NCI-H524 (cell line): Measurements from ENCODE around the gene EMC1.
"Not testable (repeated sequence)": the region's sequence is repeated elsewhere in the genome, so short reads cannot be mapped to it uniquely, and the experiment has no call there.

Experiments used
- DNase-seq, 2 experiments: peaks; one replicate each; lab custom pipeline; 2025; lab: John Stamatoyannopoulos, UW

The EMC1 gene

DNA sequence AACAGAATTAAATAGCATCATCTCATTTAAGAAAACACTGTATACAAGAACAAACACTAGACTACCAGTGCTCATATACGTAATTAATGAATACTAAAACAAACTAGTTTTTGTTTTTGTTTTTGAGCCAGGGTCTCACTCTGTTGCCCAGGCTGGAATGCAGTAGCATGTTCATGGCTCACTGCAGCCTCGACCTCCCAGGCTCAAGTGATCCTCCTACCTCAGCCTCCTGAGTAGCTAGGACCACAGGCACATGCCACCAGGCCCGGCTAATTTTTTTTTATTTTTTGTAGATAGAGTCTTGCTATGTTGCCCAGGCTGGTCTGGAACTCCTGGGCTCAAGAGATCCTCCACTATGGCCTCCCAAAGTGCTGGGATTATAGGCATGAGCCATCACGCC, 34.7 kb downstream of the EMC1 start:
- not testable (repeated sequence) for DNase-seq

DNA sequence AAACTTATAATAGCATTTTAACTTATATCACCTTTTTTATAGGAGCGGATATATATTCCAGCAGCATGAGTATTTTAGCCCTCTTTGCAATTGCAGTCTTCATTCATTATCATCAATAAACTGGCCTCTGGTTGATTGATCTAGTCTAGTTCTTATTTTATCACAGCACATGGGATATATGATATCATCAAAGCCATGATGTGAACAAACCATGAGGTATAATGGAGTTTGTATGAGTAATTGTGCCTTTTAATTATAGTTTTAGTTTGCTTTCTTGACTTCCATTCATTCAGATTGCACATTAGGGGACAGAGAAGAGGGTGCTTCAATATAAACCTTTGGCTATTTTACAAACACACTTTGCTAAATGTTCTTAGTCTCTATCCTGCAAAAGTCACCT, 37.7 kb downstream of the EMC1 start:
- no peak for DNase-seq

DNA sequence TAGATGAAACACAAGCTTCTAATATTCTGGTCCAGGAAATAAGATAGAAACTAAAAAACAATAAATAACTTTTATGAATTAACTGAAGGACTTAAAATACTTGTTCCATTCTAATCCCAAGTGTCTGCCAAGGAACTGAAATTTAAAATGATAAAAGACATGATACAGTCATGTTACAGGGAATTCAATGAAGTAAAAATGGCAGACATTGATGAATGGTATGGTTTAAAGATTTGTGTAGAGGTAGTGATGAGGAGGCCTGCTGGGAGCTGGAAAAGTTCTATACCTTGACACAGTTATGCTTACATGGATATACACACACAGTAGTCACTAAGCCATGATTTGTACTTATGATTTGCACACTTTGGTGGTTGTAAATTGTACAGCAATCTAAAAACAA, 39.2 kb downstream of the EMC1 start:
- no peak for DNase-seq

DNA sequence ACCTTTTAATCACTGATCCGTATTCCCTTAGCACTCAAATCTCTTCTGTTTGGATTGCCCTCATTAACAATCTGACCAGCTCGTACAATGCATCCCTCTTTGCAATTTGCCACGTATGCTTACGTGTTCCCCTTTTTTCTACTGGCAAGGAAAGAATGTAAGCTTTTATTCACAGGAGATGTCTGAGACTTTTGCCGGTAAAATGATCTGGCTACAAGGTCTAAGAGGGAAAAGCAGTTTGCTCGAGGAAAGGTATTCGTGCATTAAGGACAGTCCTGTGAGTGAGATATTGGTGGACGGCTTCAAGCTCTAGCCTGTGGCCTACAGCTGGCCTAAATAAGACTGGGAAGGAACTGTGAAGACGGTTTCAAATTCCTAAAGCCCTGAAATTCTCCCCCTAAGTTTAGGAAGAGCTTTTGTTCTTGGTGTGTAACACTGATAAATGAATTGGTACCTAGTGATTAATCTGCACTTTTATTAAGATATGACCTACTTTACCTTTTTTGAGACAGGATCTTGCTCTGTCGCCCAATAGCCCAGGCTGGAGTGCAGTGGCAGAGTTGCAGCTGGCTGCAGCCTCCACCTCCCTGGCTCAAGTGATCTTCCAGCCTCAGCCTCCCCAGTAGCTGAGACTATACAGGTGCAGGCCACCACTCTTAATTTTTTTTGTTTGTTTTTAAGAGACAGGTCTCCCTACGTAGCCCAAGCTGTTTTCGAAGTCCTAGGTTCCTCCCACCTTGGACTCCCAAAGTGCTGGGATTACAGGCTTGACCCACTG, 40.4 kb downstream of the EMC1 start:
- DNase-seq = no peak

DNA sequence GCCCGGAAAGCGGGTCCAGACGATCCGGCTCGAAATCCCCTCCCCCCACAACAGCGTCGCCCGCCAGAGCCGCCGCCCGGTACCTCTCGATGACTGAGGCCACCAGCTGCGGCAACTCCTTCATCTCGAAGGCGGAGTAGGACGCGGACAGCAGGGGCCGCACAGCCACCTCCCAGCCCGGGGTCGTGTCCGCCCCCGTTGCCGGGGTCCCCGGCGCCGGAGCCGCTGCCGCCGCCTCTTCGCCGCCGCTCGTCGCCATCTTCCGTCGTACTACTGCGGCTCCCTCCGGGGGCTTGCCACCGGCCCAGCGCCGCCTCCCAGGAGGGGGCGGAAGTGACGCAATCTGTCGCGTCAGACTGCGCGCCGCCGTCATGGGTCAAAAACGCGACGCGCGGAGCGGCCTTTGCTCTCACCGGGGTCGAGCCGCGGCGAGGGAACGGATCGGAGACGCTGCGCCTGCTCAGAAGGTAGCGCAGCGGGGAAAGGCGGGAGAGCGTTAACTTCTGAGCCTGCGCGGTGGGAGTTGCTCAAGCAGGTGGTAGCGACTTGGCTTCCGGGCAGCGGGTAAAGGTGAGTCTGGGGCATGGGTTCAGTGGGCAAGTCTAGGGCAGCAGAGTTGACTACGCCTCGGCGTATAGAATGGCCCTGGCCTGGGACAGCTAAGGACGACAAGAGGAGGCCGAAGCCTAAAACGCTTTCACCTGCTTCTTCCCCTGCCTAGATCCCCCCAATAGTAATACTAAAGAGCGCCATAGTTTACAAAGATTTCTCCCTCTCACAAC, 41.1 kb downstream of the EMC1 start, which contains the start of gene UBR4:
TSS of gene UBR4 (minus strand) at position 277 of the 782 bp plus-strand sequence. CDS start at position 259, 18 bp downstream.
- DNase-seq = peak; percentile 90 to 95

DNA sequence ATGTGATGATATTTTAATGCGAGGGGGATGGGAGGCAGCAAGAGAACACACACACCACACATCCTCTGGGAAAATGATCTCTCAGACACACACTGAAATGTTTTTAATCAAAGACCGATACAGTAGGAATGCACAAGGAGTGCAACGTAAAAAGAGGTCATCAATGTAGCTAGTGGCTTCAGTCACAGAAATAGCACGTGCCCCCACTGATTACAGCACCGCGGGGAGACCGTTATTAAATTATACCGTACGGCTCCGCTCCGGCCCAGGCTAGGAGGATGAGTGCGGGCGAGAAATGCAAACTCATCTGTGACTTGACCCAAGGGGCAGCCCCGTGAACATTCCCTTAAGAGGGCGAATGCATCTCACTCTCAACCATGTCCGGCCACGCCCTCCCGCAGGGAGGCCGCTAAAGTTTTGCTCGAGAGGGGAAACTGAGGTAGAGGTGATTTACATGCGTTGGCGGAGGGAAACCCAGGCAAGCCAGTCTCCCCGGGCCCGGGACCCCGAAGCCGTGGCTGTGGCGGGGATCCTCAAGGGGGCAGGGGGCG, 41.8 kb downstream of the EMC1 start:
- DNase-seq = peak in 1 of 2 experiments; percentile 27

DNA sequence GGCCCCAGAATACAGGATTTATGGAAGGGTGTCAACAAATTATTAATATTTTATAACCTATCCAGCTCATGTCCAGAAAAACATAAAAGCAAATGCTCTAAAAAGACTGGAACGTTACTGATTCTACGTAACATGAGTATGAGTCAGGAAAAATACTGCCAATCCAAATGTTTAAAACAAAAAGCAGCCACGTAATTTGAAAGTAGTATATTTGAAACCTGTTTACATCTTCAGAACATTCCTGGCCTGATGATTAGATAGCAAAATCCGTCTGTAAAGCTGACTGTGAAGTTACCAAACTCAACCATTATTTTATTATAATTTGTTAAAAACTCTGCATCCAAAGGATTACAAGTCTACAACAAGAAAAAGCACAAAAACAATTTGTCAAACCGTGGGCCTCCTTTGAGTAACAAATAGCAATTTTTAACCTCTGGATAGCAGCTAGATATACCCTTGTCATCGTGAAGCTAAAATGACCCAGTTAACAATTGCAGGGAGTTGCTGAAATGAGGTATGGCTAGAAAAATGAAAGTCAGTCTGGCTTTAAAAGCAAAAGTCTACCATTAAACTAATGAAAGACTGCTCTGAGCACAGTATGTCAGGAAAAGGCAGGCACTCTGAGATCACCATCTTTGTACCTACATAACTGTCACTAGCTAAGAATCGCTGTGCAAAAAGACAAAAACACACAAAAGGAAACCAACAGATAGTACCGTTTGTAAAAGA, 42.5 kb downstream of the EMC1 start:
- DNase-seq = no peak

DNA sequence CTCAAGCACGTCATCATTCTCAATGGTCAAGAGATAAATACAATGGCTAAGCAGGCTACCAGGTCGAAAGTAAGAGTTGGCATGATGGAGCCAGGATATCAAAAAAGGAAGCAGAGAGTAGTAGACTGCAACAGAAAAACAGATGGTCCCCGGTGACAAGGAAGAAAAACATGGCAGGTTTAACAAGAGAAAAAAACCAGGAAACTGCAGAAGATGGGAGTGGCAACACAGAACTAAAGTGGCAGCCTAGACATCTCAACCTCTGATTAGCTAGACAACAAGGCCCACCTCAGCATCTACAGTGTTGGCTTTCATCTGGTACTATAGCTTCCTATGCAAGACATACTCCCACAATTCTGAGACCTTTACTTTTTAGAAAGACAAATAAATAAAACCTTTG, 44.4 kb downstream of the EMC1 start:
- DNase-seq = no peak

DNA sequence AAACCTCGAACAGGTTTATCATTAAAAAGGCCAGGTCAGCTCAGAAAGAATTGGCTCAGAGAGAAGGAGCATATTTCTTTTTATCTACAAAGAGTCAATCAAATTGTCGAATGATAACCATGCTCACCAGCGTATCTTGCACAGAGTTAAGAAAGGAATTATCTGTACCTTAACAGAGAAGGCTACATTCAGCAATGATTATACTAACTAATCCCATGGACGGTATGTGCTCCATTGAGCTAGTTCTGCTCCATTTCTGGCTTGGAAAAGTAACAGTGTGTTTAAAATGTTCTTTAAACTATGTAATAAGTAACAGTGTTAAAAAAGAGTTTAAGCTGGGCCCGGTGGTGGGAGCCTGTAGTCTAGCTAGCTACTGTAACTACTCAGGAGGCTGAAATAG, 45.5 kb downstream of the EMC1 start:
- no peak for DNase-seq

DNA sequence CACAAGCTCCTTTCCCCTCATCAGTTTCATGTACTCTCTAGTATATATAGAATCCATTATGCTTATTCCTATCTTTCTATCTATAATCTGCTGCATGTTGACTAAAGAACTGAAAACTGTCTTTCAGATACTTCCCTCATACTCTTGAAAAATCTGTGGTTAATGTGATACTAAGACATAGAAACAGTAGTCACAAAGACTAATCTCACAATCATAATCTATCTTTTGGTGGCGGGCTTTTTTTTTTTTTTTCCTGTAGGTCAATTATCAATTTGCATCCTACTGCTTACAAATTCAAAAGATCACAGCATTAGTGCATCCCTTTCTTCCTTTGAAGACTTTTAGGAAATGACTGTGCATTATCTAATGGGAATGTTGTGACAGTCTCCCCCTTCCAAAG, 45.9 kb downstream of the EMC1 start:
- DNase-seq = no peak

DNA sequence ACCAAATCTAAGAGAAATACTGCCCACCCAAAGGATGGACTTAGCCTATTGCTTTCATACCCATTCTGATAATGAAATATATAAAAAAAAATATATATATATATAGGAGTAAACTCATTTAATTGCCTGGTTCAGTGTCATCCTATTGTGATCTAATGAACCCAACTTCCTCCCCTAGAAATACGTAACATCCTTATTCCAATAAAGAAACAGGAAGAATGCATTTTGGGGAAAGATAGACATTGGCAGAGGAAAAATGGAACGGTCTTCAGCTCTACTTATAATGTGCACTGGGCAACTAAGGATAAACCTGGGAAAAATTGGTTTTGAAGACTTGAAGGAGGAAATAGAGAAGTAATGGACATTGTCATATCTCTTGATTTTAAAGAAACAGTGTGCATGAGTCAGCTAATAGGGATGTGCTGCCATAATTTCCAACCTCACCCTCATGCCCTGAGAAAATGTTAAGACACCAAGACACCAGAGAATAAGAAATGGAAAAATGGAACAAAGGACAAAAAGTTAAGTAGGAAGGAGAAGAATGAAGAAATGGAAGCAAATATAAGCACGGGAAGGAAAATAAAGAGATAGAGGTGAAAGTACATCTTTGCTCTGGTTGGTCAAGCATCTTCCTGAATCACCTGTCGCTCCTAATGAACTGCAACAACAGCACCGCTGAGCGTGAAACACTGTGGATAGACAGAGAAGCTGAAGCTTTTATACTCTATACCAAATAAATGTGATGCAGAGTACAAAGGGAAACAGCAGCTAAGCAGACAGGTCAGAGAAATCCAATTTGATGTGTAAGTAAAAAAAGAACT, 46.7 kb downstream of the EMC1 start:
- DNase-seq = no peak

DNA sequence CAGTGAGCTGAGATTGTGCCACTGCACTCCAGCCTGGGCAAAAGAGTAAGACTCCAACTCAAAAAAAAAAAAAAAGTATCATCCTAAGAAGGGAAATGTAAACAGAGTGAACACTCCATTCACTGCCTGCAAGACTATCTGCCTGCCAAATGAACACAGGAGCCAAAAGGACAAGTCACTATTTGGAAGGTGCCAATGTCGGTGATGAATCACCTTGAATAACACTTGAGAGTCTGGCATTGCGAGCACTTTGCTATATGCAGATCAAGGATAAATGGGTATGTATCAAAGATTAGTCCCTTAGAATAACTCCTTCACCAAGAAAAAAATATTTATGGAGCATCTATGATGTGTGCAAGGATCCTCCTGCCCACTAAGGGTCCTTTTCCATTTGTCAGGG, 47.9 kb downstream of the EMC1 start:
- no peak for DNase-seq

DNA sequence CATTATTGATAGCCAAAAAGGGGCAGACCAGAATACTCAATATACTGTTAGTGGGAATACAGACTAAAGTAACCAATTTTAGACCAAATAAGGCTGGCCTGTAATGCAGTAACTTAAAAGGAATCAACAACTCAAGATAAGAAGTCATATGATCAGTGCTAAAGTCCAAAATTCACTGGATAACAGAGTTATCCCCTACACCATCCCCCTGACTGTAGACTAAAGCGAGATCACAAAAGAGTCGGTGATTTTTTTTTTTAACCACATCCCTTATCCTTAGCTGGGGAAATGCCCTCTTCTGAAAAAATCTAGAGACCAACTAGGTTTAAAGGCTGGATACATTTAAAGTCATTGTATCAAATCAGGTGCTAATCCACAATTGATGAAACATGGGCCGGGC, 48.9 kb downstream of the EMC1 start:
- DNase-seq = no peak

DNA sequence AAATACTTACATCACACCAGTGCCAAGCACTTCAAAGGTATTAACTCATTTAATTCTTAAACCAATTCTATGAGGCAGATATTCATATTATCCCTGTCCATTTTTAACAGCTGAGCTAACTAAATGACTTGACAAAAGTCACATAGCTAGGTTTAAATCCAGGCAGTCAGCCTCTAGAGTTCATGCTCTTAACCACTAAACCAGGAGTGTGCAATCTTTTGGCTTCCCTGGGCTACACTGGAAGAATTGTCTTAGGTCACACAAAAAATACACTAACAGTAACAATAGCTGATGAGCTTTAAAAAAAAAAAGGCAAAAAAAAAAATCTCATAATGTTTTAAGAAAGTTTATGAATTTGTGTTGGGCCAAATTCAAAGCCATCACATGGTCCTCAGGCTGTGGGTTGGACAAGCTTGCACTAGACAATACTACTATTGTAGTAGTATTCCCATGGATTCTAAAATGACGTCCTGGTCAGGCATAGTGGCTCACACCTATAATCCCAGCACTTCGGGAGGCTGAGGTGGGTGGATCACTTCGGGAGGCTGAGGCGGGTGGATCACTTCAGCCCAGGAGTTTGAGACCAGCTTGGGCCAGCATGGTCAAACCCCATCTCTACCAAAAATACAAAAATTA, 51.2 kb downstream of the EMC1 start:
- DNase-seq = no peak

DNA sequence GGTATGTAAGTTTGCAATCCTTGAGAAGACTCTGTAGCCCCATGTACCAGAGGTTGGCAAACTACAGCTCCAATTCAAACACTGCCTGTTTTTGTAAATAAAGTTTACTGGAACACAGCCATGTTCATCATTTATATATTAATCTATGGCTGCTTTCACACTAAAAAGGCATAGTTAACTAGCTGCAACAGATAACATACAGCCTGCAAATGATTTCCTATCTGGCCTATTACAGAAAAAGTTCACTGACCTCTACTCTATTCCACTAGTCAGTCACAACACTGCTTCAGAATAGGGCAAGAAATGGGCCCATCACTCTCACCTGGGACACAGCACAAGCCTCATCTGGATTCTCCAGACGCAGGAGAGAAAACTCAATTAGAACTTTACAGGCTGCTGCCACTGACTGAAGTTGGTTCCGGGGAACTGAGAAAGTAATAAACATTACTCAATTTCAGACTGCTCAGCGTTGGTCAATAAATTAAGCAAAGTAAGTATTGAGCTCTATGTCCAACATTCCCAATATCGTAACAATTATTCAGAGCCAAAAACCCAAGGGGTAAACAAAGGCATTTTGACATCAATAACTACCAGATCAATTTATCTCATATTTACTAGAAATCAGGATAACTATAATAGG, 51.9 kb downstream of the EMC1 start:
- no peak for DNase-seq

DNA sequence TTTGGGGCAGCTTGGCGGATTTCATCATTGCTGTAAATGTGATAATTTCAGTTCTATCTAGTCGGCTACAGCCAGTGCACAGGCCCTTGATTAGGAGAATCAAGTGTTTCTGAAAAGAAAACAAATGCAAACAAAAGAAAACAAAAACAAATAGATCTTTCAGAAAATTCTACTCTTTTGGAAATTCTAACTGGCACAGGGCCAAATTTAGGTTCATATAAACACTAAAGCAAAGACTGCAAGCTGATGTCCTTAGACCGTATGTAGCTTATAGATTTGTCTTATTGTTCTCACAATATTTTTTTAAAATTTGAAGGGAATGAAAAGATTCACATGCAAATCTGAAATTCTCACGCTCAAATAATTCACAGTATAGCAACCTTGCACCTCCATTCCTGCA, 52.5 kb downstream of the EMC1 start:
- DNase-seq = no peak

DNA sequence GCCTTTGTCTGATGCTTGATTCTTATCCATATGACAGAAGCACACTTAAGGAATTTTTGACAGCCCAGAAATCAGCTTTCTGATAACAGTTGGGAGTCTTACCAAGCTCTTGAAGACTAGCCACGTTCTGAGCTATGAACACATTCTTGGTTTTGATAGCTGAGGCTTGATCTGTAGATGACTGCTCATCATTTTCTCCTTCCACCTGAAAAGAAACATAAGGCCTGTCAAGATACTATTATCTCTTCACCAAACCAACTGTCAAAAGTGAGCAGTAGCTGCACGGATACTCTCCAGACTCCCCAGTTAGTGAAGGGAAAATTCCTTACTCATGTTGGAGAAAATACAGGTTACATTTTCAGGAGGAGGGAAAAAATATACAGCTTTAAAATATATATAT, 53.5 kb downstream of the EMC1 start:
- no peak for DNase-seq

DNA sequence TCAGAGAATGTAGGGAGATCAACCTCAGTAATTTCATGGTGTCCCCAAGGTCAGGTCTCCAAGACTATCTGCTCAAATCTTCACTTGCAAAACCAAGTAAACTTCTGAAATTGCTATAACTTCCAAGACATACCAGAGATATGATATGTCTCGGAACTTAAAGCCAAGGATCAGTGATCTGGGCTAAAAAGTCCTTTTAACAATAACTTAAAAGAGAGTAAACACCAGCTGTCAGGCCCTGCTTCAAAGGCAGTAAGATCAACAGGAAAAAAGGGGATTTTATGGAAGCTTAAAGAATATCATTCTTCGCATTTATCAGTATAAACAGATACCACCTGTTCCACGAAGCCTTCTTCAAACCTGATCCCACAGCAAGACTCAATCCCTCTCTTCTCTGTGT, 55.0 kb downstream of the EMC1 start:
- DNase-seq = no peak

DNA sequence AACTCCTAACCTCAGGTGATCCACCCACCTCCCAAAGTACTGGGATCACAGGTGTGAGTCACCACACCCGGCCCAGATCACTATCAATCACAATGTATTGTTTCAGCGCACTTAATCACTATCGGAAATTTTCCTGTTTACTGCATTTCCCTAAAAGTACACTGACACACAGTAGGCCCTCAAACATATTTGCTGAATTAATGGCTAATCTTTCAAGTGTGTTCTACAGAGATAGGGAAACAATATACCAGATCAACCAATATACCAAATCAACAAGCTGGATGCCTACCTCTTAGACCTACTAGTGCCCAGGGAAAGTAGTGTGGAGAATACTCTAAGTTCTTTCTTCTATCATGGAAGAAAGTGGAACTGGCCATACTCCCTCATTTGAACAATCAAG, 58.3 kb downstream of the EMC1 start:
- no peak for DNase-seq

DNA sequence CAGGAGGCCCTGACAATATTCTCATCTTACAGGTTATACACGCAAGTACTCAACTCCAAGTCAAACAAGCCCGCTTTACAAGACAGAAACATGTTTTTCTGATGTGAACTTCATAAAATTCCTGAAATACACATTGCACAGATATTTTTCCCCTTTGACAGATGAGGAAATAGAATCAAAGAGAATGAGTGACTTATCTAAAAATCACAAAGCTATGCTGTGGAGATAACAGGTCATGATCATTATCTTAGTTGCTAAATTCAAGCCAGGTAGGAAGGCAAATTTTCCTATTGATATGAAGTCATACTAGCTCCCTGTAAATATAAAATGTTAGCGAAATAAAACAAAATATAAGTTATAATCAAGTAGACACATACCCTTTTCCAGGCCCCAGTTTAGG, 59.5 kb downstream of the EMC1 start:
- DNase-seq = no peak

DNA sequence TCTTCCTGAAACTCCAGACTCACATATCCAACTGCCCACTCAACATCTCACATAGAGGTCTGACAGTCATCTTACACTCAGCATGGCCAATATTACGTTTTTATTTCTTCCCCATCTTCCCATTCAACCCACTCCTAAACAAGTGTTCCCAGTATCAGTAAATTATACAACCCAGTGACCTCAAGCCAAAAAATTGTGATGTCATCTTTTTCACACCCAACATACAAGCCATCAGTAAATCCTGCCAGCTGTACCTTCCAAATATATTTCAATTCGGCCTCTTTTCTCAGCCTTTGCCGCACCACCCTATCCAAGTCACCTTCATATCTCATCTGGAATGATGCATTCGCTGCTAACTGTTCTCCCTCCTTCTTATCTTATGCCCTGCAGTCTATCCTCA, 60.9 kb downstream of the EMC1 start:
- no peak for DNase-seq
